Liver (tissue), 3 donors: ENCODE data around the gene MAP1LC3B2.

ENCODE experiments used
- ATF3 ChIP-seq: IDR thresholded peaks from 2 replicates; pipeline ENCODE4 v1.6.1; 2016; ENCODE audit warnings: antibody characterized with exemption
- EGR1 ChIP-seq, 2 donors: IDR thresholded peaks; 2 replicates each; pipeline ENCODE4 v1.6.1; 2016 to 2018; ENCODE audit warnings: antibody characterized with exemption in 2 of 2, low read depth in 2 of 2
- FOXA1 ChIP-seq: IDR thresholded peaks from 2 replicates; pipeline ENCODE4 v1.6.1; 2016; ENCODE audit warnings: antibody characterized with exemption
- JUND ChIP-seq, 2 donors: IDR thresholded peaks; 2 replicates each; pipeline ENCODE4 v1.6.1; 2016; ENCODE audit warnings: antibody characterized with exemption in 2 of 2
- RAD21 ChIP-seq, 2 donors: IDR thresholded peaks; 2 replicates each; pipeline ENCODE4 v1.6.1; 2016; ENCODE audit warnings: antibody characterized with exemption in 2 of 2, mild to moderate bottlenecking in 2 of 2
- SP1 ChIP-seq: IDR thresholded peaks from 2 replicates; pipeline ENCODE4 v1.6.1; 2018; ENCODE audit warnings: antibody characterized with exemption, mild to moderate bottlenecking
- TAF1 ChIP-seq: conservative IDR thresholded peaks from 2 replicates; pipeline ENCODE4 v1.6.1; 2016; ENCODE audit warnings: antibody characterized with exemption, mild to moderate bottlenecking
- YY1 ChIP-seq: IDR thresholded peaks from 2 replicates; pipeline ENCODE4 v1.6.1; 2016; ENCODE audit warnings: antibody characterized with exemption, mild to moderate bottlenecking
- ZBTB33 ChIP-seq: IDR thresholded peaks from 2 replicates; pipeline ENCODE4 v1.6.1; 2016; ENCODE audit warnings: antibody characterized with exemption
- TF ChIP-seq, protein P1 (sequence below): fragments of 150-350 bp; IDR thresholded peaks from 2 replicates; pipeline ENCODE4 v1.5.1; 2017; ENCODE audit warnings: improper control_type of control experiment, low read depth, low read length; ENCODE audit not compliant: missing input control
- TF ChIP-seq, protein P2 (sequence below): IDR thresholded peaks from 2 replicates; pipeline ENCODE4 v1.6.1; 2016; ENCODE audit warnings: antibody characterized with exemption
- TF ChIP-seq, protein P3 (sequence below): IDR thresholded peaks from 2 replicates; pipeline ENCODE4 v1.6.1; 2016; ENCODE audit warnings: antibody characterized with exemption, mild to moderate bottlenecking
- donor health status: healthy.
- donor health status: healthy.

- no peak for TF ChIP-seq TAF1
- no peak for TF ChIP-seq FOXA1
- TF ChIP-seq, protein P1, sequence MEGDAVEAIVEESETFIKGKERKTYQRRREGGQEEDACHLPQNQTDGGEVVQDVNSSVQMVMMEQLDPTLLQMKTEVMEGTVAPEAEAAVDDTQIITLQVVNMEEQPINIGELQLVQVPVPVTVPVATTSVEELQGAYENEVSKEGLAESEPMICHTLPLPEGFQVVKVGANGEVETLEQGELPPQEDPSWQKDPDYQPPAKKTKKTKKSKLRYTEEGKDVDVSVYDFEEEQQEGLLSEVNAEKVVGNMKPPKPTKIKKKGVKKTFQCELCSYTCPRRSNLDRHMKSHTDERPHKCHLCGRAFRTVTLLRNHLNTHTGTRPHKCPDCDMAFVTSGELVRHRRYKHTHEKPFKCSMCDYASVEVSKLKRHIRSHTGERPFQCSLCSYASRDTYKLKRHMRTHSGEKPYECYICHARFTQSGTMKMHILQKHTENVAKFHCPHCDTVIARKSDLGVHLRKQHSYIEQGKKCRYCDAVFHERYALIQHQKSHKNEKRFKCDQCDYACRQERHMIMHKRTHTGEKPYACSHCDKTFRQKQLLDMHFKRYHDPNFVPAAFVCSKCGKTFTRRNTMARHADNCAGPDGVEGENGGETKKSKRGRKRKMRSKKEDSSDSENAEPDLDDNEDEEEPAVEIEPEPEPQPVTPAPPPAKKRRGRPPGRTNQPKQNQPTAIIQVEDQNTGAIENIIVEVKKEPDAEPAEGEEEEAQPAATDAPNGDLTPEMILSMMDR, result no peak
- TF ChIP-seq YY1, result no peak
- TF ChIP-seq SP1, result no peak
- TF ChIP-seq, protein P2, sequence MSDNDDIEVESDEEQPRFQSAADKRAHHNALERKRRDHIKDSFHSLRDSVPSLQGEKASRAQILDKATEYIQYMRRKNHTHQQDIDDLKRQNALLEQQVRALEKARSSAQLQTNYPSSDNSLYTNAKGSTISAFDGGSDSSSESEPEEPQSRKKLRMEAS, result no peak
- no peak for TF ChIP-seq ATF3
- no peak for TF ChIP-seq RAD21 (IDR thresholded peaks at IDR 0.05)
- TF ChIP-seq JUND (IDR thresholded peaks at IDR 0.05), result no peak
- TF ChIP-seq ZBTB33, result no peak
- TF ChIP-seq EGR1 (IDR thresholded peaks at IDR 0.05; ENCODE audit: low read depth in 2 of 2), result no peak
- TF ChIP-seq, protein P3, sequence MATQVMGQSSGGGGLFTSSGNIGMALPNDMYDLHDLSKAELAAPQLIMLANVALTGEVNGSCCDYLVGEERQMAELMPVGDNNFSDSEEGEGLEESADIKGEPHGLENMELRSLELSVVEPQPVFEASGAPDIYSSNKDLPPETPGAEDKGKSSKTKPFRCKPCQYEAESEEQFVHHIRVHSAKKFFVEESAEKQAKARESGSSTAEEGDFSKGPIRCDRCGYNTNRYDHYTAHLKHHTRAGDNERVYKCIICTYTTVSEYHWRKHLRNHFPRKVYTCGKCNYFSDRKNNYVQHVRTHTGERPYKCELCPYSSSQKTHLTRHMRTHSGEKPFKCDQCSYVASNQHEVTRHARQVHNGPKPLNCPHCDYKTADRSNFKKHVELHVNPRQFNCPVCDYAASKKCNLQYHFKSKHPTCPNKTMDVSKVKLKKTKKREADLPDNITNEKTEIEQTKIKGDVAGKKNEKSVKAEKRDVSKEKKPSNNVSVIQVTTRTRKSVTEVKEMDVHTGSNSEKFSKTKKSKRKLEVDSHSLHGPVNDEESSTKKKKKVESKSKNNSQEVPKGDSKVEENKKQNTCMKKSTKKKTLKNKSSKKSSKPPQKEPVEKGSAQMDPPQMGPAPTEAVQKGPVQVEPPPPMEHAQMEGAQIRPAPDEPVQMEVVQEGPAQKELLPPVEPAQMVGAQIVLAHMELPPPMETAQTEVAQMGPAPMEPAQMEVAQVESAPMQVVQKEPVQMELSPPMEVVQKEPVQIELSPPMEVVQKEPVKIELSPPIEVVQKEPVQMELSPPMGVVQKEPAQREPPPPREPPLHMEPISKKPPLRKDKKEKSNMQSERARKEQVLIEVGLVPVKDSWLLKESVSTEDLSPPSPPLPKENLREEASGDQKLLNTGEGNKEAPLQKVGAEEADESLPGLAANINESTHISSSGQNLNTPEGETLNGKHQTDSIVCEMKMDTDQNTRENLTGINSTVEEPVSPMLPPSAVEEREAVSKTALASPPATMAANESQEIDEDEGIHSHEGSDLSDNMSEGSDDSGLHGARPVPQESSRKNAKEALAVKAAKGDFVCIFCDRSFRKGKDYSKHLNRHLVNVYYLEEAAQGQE, result no peak
Measured at GRCh38 chr12:116577154-116577561, 18.0 kb downstream of the MAP1LC3B2 start.
